Measurements from ENCODE around the gene BOLA2B. TPM values are rescaled to one million over a fixed set of nuclear protein-coding genes. Genes with fewer than 3 reads are reported as not detected.

The BOLA2B gene
- total and polyA plus RNA-seq, 9 of the 15 experiments (the other 6 are each of a cell fraction or from before 2014, with no cell fraction given) = 43.9 to 613 (median 181) TPM

DNA sequence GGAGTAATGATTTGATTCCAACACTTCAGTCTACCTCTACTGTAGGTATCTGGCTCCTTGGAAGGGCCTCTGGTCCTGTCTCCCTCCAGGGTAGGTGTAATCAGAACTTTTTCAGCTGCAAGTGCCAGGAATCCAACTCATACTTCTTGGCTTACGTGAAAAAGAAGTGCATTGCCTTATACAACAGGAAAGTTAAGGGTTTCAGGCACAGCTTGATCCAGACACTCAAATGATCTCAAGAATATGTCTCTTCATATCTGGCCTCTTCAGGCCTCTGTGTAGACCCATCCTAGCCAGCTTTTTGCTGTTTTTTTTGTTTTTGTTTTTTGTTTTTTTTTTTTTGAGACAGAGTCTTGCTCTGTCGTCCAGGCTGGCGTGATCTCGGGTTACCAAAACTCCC lies 14.3 kb downstream of the BOLA2B start:
- no peak for FAIRE-seq
- peaks cover 3 to 17% of the 10 kb centered on the region in 2 experiments for H3K4me1 ChIP-seq (replicated peaks in 1 of 2; ENCODE audit: control insufficient read depth in 2 of 2, insufficient read depth in 2 of 2, low read length in 2 of 2)
- TF ChIP-seq FUS (optimal IDR thresholded peaks at IDR 0.05; ENCODE audit: low read depth, low read length) (no peak), IRF1 (CRISPR knock-in tag; IDR thresholded peaks at IDR 0.05; ENCODE audit: borderline replicate concordance) (no peak), LCOR (CRISPR knock-in tag; IDR thresholded peaks at IDR 0.05) (no peak), ZNF3 (CRISPR knock-in tag; IDR thresholded peaks at IDR 0.05) (no peak), SP1 (CRISPR knock-in tag; IDR thresholded peaks at IDR 0.05) (no peak), MBD1 (CRISPR knock-in tag; IDR thresholded peaks at IDR 0.05) (no peak), POLR2A (conservative IDR thresholded peaks at IDR 0.05) (no peak), SMAD3 (CRISPR knock-in tag; conservative IDR thresholded peaks at IDR 0.05) (no peak), THRAP3 (IDR thresholded peaks at IDR 0.05; ENCODE audit: borderline replicate concordance) (no peak), PTRF (tag; IDR thresholded peaks at IDR 0.05) (no peak), PHTF2 (CRISPR knock-in tag; IDR thresholded peaks at IDR 0.05) (no peak), ZNF232 (CRISPR knock-in tag; IDR thresholded peaks at IDR 0.05) (no peak), RBM15 (IDR thresholded peaks at IDR 0.05; ENCODE audit: insufficient read depth, low read length) (no peak), SRSF3 (IDR thresholded peaks at IDR 0.05; ENCODE audit: insufficient read depth, low read length) (no peak)
- TF ChIP-seq, protein P1, sequence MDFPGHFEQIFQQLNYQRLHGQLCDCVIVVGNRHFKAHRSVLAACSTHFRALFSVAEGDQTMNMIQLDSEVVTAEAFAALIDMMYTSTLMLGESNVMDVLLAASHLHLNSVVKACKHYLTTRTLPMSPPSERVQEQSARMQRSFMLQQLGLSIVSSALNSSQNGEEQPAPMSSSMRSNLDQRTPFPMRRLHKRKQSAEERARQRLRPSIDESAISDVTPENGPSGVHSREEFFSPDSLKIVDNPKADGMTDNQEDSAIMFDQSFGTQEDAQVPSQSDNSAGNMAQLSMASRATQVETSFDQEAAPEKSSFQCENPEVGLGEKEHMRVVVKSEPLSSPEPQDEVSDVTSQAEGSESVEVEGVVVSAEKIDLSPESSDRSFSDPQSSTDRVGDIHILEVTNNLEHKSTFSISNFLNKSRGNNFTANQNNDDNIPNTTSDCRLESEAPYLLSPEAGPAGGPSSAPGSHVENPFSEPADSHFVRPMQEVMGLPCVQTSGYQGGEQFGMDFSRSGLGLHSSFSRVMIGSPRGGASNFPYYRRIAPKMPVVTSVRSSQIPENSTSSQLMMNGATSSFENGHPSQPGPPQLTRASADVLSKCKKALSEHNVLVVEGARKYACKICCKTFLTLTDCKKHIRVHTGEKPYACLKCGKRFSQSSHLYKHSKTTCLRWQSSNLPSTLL (IDR thresholded peaks at IDR 0.05) = no peak
- TF ChIP-seq, protein P2, sequence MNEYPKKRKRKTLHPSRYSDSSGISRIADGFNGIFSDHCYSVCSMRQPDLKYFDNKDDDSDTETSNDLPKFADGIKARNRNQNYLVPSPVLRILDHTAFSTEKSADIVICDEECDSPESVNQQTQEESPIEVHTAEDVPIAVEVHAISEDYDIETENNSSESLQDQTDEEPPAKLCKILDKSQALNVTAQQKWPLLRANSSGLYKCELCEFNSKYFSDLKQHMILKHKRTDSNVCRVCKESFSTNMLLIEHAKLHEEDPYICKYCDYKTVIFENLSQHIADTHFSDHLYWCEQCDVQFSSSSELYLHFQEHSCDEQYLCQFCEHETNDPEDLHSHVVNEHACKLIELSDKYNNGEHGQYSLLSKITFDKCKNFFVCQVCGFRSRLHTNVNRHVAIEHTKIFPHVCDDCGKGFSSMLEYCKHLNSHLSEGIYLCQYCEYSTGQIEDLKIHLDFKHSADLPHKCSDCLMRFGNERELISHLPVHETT (CRISPR knock-in tag; conservative IDR thresholded peaks at IDR 0.05 in 1 of 2, IDR thresholded peaks at IDR 0.05 in 1 of 2) = no peak
- TF ChIP-seq, protein P3, sequence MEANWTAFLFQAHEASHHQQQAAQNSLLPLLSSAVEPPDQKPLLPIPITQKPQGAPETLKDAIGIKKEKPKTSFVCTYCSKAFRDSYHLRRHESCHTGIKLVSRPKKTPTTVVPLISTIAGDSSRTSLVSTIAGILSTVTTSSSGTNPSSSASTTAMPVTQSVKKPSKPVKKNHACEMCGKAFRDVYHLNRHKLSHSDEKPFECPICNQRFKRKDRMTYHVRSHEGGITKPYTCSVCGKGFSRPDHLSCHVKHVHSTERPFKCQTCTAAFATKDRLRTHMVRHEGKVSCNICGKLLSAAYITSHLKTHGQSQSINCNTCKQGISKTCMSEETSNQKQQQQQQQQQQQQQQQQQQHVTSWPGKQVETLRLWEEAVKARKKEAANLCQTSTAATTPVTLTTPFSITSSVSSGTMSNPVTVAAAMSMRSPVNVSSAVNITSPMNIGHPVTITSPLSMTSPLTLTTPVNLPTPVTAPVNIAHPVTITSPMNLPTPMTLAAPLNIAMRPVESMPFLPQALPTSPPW (CRISPR knock-in tag; IDR thresholded peaks at IDR 0.05) = no peak

More for the DNA sequence above, 14.3 kb downstream of the BOLA2B start:
- no TSS peak for BruUV-seq (replicated peaks)
- in situ Hi-C loops (cut with MboI) = no loop called here
- Histone ChIP-seq H3K9ac (ENCODE audit: insufficient read depth in 1 of 2, low read depth in 2 of 2, low read length in 2 of 2) (no peak overlapping the region), H3K36me3 (ENCODE audit: control insufficient read depth, insufficient read depth, low read length) (no peaks in the 10 kb centered on the region), H3K27ac (ENCODE audit: extremely low read depth, low read depth, low read length) (no peak overlapping the region), H3K4me3 (no peak overlapping the region), H2AFZ (ENCODE audit: low read depth, low read length) (no peak overlapping the region), H4K20me1 (replicated peaks; ENCODE audit: control insufficient read depth, insufficient read depth, low read length) (no peaks in the 10 kb centered on the region), H3K79me2 (ENCODE audit: control insufficient read depth, insufficient read depth, low read length) (no peaks in the 10 kb centered on the region), H3K4me2 (ENCODE audit: insufficient read depth, low read length) (no peak overlapping the region), H3K9me1 (ENCODE audit: control insufficient read depth, insufficient read depth, low read length) (no peaks in the 10 kb centered on the region), H3K27me3 (ENCODE audit: control insufficient read depth in 2 of 2, insufficient read depth in 2 of 2, low read length in 2 of 2) (no peaks in the 10 kb centered on the region), H3K9me3 (replicated peaks; ENCODE audit: control insufficient read depth, insufficient read depth, low read depth, low read length) (no peaks in the 10 kb centered on the region)
- intact Hi-C loops (cut with micrococcal nuclease) = no loop called here
- DNase-seq (ENCODE audit: extremely low read depth in 1 of 4, low spot score in 3 of 4) (no peak), ATAC-seq (no peak)
- WGBS (ENCODE audit: insufficient coverage, low coverage, missing lambda C conversion rate) = 59% methylated on average over 4 of the region's 4 CpGs
- ChIA-PET CTCF (ENCODE audit: low intra/inter-chr PET ratio) (no interaction called here), POLR2A (interaction anchor here (0.5 to 2.0 kb wide), 3 partner anchors 8 to 457 kb away, joined by 4 to 6 read pairs (median 5); no protein-coding TSS in a partner anchor)
